K562 (cell line): Measurements from ENCODE around the gene SFPQ. TPM values are rescaled to one million over a fixed set of nuclear protein-coding genes. Genes with fewer than 3 reads are reported as not detected.
A peak's percentile ranks its signal among the peaks of the same experiment; 100 is the strongest.

Experiments used
- ARID1B ChIP-seq: fragments of 450-650 bp; IDR thresholded peaks from 2 replicates; pipeline ENCODE4 v1.6.1; 2016; ENCODE audit warnings: antibody characterized with exemption, mild to moderate bottlenecking, inconsistent platforms
- CBX3 ChIP-seq, 2 experiments: IDR thresholded peaks; 1 replicate in 1 of 2; 2 replicates in 1 of 2; pipeline ENCODE4 v1.6.1; 2012; ENCODE audit warnings: inconsistent platforms in 2 of 2, low read length in 2 of 2, borderline replicate concordance in 1 of 2, control low read depth in 1 of 2
- CHD2 ChIP-seq: IDR thresholded peaks from 2 replicates; pipeline ENCODE4 v1.6.1; 2011; ENCODE audit warnings: low read depth, low read length
- ETS2 ChIP-seq: IDR thresholded peaks from 2 replicates; pipeline ENCODE4 v1.6.1; 2016; ENCODE audit warnings: borderline replicate concordance, missing genetic modification characterization, mild to moderate bottlenecking, moderate library complexity, missing compliant biosample characterization; ENCODE audit not compliant: poor library complexity, severe bottlenecking
- HDAC1 ChIP-seq, 2 experiments: fragments of 450-650 bp; IDR thresholded peaks; 2 replicates each; pipeline ENCODE4 v1.6.1; 2016 to 2017; ENCODE audit warnings: inconsistent platforms in 1 of 2, mild to moderate bottlenecking in 1 of 2, moderate library complexity in 1 of 2
- ILF3 ChIP-seq: fragments of 450-650 bp; IDR thresholded peaks from 2 replicates; pipeline ENCODE4 v1.6.1; 2018; ENCODE audit warnings: antibody characterized with exemption, mild to moderate bottlenecking, moderate library complexity, borderline replicate concordance
- KDM2B ChIP-seq: fragments of 250-450 bp; sonication (Bioruptor Pico); IDR thresholded peaks from 2 replicates; pipeline ENCODE4 v1.8.0; 2021; ENCODE audit warnings: mild to moderate bottlenecking, moderate library complexity
- NFIC ChIP-seq: fragments of 450-650 bp; IDR thresholded peaks from 2 replicates; pipeline ENCODE4 v1.6.1; 2017; ENCODE audit warnings: mild to moderate bottlenecking, inconsistent platforms
- NR3C1 ChIP-seq: sonication (generic); formaldehyde crosslinking; IDR thresholded peaks from 2 replicates; pipeline ENCODE4 v1.8.1; 2022; ENCODE audit warnings: missing genetic modification reagents
- NR4A1 ChIP-seq, 2 experiments: fragments of 250-450 bp in 1 of 2; fragments of 450-650 bp in 1 of 2; sonication (Bioruptor Pico) in 1 of 2; IDR thresholded peaks; 2 replicates each; pipeline versions ENCODE4 v1.4.0 to v1.6.1; 2016 to 2020; ENCODE audit warnings: mild to moderate bottlenecking in 2 of 2, missing compliant biosample characterization in 1 of 2, missing genetic modification characterization in 1 of 2, moderate library complexity in 1 of 2
- NUFIP1 ChIP-seq: fragments of 450-650 bp; IDR thresholded peaks from 2 replicates; pipeline ENCODE4 v1.6.1; 2018; ENCODE audit not compliant: partially characterized antibody
- SAFB2 ChIP-seq: fragments of 200-400 bp; formaldehyde crosslinking; IDR thresholded peaks from 2 replicates; pipeline ENCODE4 v1.6.1; 2018; ENCODE audit warnings: borderline replicate concordance, low read length, low read depth, moderate library complexity; ENCODE audit not compliant: severe bottlenecking
- SMC3 ChIP-seq: conservative IDR thresholded peaks from 2 replicates; pipeline ENCODE4 v1.6.1; 2011; ENCODE audit warnings: low read depth, low read length, improper control_type of control experiment; ENCODE audit not compliant: insufficient read depth
- TCF15 ChIP-seq: fragments of 250-450 bp; sonication (Bioruptor Pico); IDR thresholded peaks from 2 replicates; pipeline ENCODE4 v1.8.0; 2022; ENCODE audit warnings: moderate library complexity, mild to moderate bottlenecking, inconsistent platforms
- ZFPM2 ChIP-seq: fragments of 250-450 bp; sonication (Bioruptor Pico); IDR thresholded peaks from 2 replicates; pipeline ENCODE4 v1.5.1; 2022; ENCODE audit warnings: mild to moderate bottlenecking
- ZNF431 ChIP-seq: sonication (generic); formaldehyde crosslinking; IDR thresholded peaks from 2 replicates; pipeline ENCODE4 v1.8.0; 2022; ENCODE audit warnings: mild to moderate bottlenecking, missing genetic modification reagents
- ZNF655 ChIP-seq: fragments of 250-450 bp; sonication (Bioruptor Pico); IDR thresholded peaks from 2 replicates; pipeline ENCODE4 v1.5.0; 2021
- ZNF76 ChIP-seq: fragments of 250-450 bp; sonication (Bioruptor Pico); IDR thresholded peaks from 2 replicates; pipeline ENCODE4 v1.4.0; 2020; ENCODE audit warnings: mild to moderate bottlenecking, moderate library complexity, borderline replicate concordance
- polyA plus RNA-seq, 8 experiments: library from polyadenylated mRNA; depleted of rRNA in 4 of 8; stranded (reverse) in 5 of 8; unstranded in 3 of 8; fragments of >200 nt; fragmentation: Nextera tagmentation in 2 of 8; fragmentation: Illumina TruSeq in 1 of 8; extraction: Ambion mirVana in 2 of 8; extraction: Trizol in 1 of 8; gene quantifications; 2 replicates each; pipeline versions ENCODE4 v1.2.1 to v1.2.3, GENCODE V29; 2011 to 2014; ENCODE audit warnings: inconsistent platforms in 1 of 8, missing spikeins in 1 of 8
- total RNA-seq, 7 experiments: library from RNA; depleted of rRNA in 6 of 7; stranded (reverse); fragments of >200 nt in 6 of 7; fragmentation: Illumina TruSeq in 2 of 7; extraction: Trizol in 2 of 7; gene quantifications; 2 replicates each; pipeline versions ENCODE4 v1.2.1 to v1.2.3, GENCODE V29; 2011 to 2021; ENCODE audit warnings: low replicate concordance in 1 of 7
- TF ChIP-seq, protein P1 (sequence below): fragments of 450-650 bp; IDR thresholded peaks from 2 replicates; pipeline ENCODE4 v1.6.1; 2016; ENCODE audit warnings: missing biosample characterization, missing genetic modification characterization
- TF ChIP-seq, protein P2 (sequence below): fragments of 450-650 bp; IDR thresholded peaks from 2 replicates; pipeline ENCODE4 v1.6.1; 2017; ENCODE audit warnings: antibody characterized with exemption
- TF ChIP-seq, protein P3 (sequence below), 3 experiments: fragments of 200-800 bp in 1 of 3; sonication (Bioruptor generic) in 1 of 3; sonication (generic) in 1 of 3; formaldehyde crosslinking in 1 of 3; IDR thresholded peaks; 2 replicates each; pipeline versions ENCODE4 v1.6.1 to v1.8.0; 2016 to 2022; ENCODE audit warnings: mild to moderate bottlenecking in 2 of 3, missing compliant biosample characterization in 2 of 3, missing genetic modification characterization in 2 of 3, missing genetic modification reagents in 1 of 3

SFPQ gene
- total and polyA plus RNA-seq, 9 of the 15 experiments (the other 6 are each of a cell fraction or from before 2014, with no cell fraction given), result 69.7 to 562 (median 399) TPM

- TF ChIP-seq ETS2 (no peak), SAFB2 (no peak), ILF3 (peak; percentile 76; the same call in 1 of the 2 replicates), HDAC1 (IDR thresholded peaks at IDR 0.05) (no peak), SMC3 (no peak; the same call in 1 of the 2 replicates), CHD2 (peak; percentile 36; the same call in 1 of the 2 replicates), CBX3 (IDR thresholded peaks at IDR 0.05; ENCODE audit: borderline replicate concordance in 1 of 2, low read length in 2 of 2) (no peak), NR3C1 (CRISPR knock-in tag) (no peak; the same call in none of the 2 replicates), NFIC (no peak), ARID1B (no peak), ZNF76 (CRISPR knock-in tag) (no peak), TCF15 (CRISPR knock-in tag) (no peak), KDM2B (CRISPR knock-in tag) (no peak), ZNF431 (CRISPR knock-in tag) (no peak), ZFPM2 (CRISPR knock-in tag) (no peak), NR4A1 (CRISPR knock-in tag; IDR thresholded peaks at IDR 0.05) (peak; percentile 55; the same call in 1 of the 2 replicates), NR4A1 (tag; IDR thresholded peaks at IDR 0.05) (peak; percentile 79), NUFIP1 (no peak), ZNF655 (CRISPR knock-in tag) (no peak)
- TF ChIP-seq, protein P1, sequence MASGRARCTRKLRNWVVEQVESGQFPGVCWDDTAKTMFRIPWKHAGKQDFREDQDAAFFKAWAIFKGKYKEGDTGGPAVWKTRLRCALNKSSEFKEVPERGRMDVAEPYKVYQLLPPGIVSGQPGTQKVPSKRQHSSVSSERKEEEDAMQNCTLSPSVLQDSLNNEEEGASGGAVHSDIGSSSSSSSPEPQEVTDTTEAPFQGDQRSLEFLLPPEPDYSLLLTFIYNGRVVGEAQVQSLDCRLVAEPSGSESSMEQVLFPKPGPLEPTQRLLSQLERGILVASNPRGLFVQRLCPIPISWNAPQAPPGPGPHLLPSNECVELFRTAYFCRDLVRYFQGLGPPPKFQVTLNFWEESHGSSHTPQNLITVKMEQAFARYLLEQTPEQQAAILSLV (tag), result no peak
- TF ChIP-seq, protein P2, sequence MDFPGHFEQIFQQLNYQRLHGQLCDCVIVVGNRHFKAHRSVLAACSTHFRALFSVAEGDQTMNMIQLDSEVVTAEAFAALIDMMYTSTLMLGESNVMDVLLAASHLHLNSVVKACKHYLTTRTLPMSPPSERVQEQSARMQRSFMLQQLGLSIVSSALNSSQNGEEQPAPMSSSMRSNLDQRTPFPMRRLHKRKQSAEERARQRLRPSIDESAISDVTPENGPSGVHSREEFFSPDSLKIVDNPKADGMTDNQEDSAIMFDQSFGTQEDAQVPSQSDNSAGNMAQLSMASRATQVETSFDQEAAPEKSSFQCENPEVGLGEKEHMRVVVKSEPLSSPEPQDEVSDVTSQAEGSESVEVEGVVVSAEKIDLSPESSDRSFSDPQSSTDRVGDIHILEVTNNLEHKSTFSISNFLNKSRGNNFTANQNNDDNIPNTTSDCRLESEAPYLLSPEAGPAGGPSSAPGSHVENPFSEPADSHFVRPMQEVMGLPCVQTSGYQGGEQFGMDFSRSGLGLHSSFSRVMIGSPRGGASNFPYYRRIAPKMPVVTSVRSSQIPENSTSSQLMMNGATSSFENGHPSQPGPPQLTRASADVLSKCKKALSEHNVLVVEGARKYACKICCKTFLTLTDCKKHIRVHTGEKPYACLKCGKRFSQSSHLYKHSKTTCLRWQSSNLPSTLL, result no peak
- TF ChIP-seq, protein P3, sequence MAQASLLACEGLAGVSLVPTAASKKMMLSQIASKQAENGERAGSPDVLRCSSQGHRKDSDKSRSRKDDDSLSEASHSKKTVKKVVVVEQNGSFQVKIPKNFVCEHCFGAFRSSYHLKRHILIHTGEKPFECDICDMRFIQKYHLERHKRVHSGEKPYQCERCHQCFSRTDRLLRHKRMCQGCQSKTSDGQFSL (CRISPR knock-in tag; IDR thresholded peaks at IDR 0.05), result no peak
- TF ChIP-seq, protein P3 (tag; IDR thresholded peaks at IDR 0.05), result no peak
Observed at GRCh38 chr1:35192056-35192852, 691 bp downstream of the SFPQ start (continued).
